Endothelial cell (in vitro differentiated cells): Measurements from ENCODE around the gene MROH7. TPM values are rescaled to one million over a fixed set of nuclear protein-coding genes. Genes with fewer than 3 reads are reported as not detected.

Experiments used
- DNase-seq: peaks from one replicate; pipeline ENCODE4 v3.0.0; 2021; ENCODE audit warnings: low spot score
- H3K27ac Mint-ChIP-seq: one replicate; pipeline ENCODE4 v1.8.0; 2021; ENCODE audit warnings: mixed read lengths, inconsistent platforms; ENCODE audit not compliant: unreplicated experiment
- H3K27me3 Mint-ChIP-seq: one replicate; pipeline ENCODE4 v1.8.0; 2021; ENCODE audit warnings: mild to moderate bottlenecking, moderate library complexity, mixed read lengths, inconsistent platforms; ENCODE audit not compliant: unreplicated experiment
- H3K36me3 Mint-ChIP-seq: one replicate; pipeline ENCODE4 v1.8.0; 2021; ENCODE audit warnings: mild to moderate bottlenecking, low read depth, mixed read lengths, inconsistent platforms; ENCODE audit not compliant: unreplicated experiment
- H3K4me1 Mint-ChIP-seq: one replicate; pipeline ENCODE4 v1.8.0; 2021; ENCODE audit warnings: mild to moderate bottlenecking, mixed read lengths, inconsistent platforms; ENCODE audit not compliant: unreplicated experiment
- H3K4me3 Mint-ChIP-seq: one replicate; pipeline ENCODE4 v1.8.0; 2021; ENCODE audit warnings: mild to moderate bottlenecking, mixed read lengths, inconsistent platforms; ENCODE audit not compliant: unreplicated experiment
- H3K9me3 Mint-ChIP-seq: one replicate; pipeline ENCODE4 v1.8.0; 2021; ENCODE audit warnings: mixed read lengths, inconsistent platforms; ENCODE audit not compliant: unreplicated experiment
- total RNA-seq: library from RNA; stranded (reverse); fragmentation: NEBNext Ultra II Directional; extraction: Animal tissue kit (Norgen Biotek cat#: 25700); gene quantifications from one replicate; pipeline ENCODE4 v1.2.1, GENCODE V29; 2021; ENCODE audit not compliant: unreplicated experiment
- TF ChIP-seq, protein P1 (sequence below): fragments of 200-600 bp; sonication (generic); IDR thresholded peaks from one replicate; pipeline ENCODE4 v1.5.0; 2021; ENCODE audit warnings: antibody characterized with exemption; ENCODE audit not compliant: unreplicated experiment

The MROH7 gene
- total RNA-seq, 1 donor from 2014 or later, result 3.3 TPM

DNA sequence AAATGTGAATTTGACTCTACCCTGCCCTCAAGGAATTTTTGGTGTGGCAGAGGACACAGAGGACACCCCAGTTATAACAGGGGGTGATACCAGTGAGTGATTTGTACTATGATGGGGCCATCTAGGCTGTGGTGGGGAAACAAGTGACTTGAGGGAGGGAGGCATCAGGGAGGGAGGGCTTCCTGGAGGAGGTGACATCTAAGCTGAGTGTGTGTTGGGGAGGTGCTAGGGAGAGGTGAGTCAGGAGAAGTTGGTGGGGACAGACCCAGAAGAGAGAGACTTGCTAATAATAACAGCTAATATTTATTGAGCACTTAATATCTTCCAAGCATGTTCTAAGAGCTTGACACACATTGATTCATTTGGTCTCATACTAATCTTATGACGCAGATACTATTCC, 54.2 kb downstream of the MROH7 start:
- Mint-ChIP-seq H3K9me3 (no peaks in the 10 kb centered on the region), H3K4me1 (no peaks in the 10 kb centered on the region), H3K27ac (no peak overlapping the region), H3K36me3 (no peaks in the 10 kb centered on the region), H3K4me3 (no peak overlapping the region), H3K27me3 (peaks cover 2% of the 10 kb centered on the region)
- DNase-seq, result no peak
- TF ChIP-seq, protein P1, sequence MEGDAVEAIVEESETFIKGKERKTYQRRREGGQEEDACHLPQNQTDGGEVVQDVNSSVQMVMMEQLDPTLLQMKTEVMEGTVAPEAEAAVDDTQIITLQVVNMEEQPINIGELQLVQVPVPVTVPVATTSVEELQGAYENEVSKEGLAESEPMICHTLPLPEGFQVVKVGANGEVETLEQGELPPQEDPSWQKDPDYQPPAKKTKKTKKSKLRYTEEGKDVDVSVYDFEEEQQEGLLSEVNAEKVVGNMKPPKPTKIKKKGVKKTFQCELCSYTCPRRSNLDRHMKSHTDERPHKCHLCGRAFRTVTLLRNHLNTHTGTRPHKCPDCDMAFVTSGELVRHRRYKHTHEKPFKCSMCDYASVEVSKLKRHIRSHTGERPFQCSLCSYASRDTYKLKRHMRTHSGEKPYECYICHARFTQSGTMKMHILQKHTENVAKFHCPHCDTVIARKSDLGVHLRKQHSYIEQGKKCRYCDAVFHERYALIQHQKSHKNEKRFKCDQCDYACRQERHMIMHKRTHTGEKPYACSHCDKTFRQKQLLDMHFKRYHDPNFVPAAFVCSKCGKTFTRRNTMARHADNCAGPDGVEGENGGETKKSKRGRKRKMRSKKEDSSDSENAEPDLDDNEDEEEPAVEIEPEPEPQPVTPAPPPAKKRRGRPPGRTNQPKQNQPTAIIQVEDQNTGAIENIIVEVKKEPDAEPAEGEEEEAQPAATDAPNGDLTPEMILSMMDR, result no peak

DNA sequence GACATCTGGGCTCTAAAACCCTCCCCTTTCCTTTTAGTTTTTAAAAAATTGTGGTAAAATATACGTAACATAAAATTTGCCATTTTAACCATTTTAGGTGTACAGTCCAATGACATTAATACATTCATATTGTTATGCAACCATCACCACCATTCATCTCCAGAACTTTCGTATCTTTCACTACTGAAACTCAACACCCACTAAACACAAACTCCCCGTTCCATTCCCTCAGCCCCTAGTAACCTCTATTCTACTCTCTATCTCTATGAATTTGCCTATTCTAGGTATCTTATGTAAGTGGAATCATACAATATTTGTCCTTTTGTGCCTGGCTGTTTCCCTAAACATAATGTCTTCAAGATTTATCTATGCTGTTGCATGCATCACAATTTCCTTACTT, 54.7 kb downstream of the MROH7 start:
- Mint-ChIP-seq H3K4me3 (no peak overlapping the region), H3K27me3 (peaks cover 2% of the 10 kb centered on the region), H3K27ac (no peak overlapping the region), H3K4me1 (no peaks in the 10 kb centered on the region), H3K36me3 (no peaks in the 10 kb centered on the region), H3K9me3 (no peaks in the 10 kb centered on the region)
- TF ChIP-seq, protein P1, result no peak
- no peak for DNase-seq

DNA sequence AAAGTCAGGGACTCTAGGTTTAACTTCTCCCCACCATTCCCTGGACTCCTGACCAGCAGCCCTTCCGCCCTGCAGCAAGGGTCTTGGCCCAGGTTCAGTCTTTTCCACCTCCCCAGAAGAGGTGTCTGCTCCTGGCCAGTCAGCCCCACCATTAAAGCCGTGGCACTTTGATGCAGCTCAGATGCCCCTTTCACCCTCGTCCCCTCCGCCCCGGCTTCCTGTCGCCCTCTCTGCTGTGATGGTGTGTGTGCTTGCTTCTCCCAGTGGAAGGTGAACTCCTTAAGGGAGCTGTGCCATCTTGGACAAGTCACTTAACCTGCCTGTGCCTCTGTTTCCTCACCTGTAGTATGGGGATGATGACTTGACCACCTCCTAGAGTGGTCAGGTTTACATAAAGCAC, 56.3 kb downstream of the MROH7 start:
- DNase-seq, result no peak
- no peaks in the 10 kb centered on the region for H3K9me3 Mint-ChIP-seq
- H3K27me3 Mint-ChIP-seq, result peaks cover 2% of the 10 kb centered on the region
- no peak overlapping the region for H3K4me3 Mint-ChIP-seq
- TF ChIP-seq, protein P1, result no peak
- no peaks in the 10 kb centered on the region for H3K4me1 Mint-ChIP-seq
- no peak overlapping the region for H3K27ac Mint-ChIP-seq
- no peaks in the 10 kb centered on the region for H3K36me3 Mint-ChIP-seq

DNA sequence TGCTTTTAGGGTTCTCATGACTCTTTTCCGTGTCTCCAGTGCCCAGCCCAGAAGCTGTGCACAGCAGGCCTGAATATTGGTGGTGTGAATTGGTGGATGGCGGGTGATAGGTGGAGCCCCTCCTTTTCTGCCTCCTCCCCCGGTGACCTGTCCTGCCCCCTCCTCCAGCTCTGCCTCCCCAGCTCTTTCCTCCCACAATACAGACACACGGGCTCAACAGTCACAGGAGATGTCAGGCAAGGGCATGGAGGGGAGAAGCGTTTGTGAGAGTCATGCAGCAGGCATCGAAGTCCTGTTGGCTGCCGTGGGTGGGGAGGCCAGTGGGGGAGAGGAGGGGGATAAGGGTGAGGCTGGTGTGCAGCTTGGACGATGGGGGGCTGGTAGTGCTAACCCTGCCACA, 56.8 kb downstream of the MROH7 start:
- no peak for DNase-seq

DNA sequence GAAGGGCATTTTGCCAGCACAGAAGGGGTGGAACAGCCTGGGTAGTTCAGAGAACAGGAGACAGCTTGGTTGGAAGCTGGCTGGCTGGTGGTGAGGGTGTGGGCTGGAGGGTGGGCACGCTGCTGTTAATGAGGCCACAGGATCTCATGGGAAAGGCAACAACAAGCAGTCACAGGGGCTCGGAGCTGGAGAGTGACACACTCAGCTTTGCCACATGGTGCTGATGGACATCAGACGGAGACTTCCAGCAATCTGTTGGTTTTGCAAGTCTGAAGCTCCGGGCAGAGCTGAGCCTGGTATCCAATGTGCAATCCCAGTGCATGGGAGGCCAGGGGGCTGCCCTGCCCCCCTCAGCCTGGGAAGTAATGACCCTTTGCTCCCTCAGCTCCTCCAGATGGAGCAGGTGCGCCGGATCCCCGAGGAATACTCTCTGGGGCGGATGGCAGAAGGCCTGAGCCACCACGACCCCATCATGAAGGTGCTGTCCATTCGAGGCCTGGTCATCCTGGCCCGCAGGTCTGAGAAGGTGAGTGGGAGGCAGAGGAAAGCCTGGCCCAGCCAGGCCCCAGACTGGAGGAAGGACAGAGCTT, 58.4 kb downstream of the MROH7 start:
- H3K9me3 Mint-ChIP-seq, result no peaks in the 10 kb centered on the region
- TF ChIP-seq, protein P1, result no peak
- no peak overlapping the region for H3K27ac Mint-ChIP-seq
- no peaks in the 10 kb centered on the region for H3K27me3 Mint-ChIP-seq
- DNase-seq, result no peak
- no peaks in the 10 kb centered on the region for H3K4me1 Mint-ChIP-seq
- no peak overlapping the region for H3K4me3 Mint-ChIP-seq
- H3K36me3 Mint-ChIP-seq, result no peaks in the 10 kb centered on the region

More for the DNA sequence above, 56.8 kb downstream of the MROH7 start:
- H3K36me3 Mint-ChIP-seq, result no peaks in the 10 kb centered on the region
- no peaks in the 10 kb centered on the region for H3K9me3 Mint-ChIP-seq
- H3K4me3 Mint-ChIP-seq, result no peak overlapping the region
- no peaks in the 10 kb centered on the region for H3K4me1 Mint-ChIP-seq
- H3K27me3 Mint-ChIP-seq, result peaks cover 2% of the 10 kb centered on the region
- H3K27ac Mint-ChIP-seq, result no peak overlapping the region
- TF ChIP-seq, protein P1, result no peak
